ENCODE data around the gene NOC4L. TPM values are rescaled to one million over a fixed set of nuclear protein-coding genes. Genes with fewer than 3 reads are reported as not detected.

Gene NOC4L
- total and polyA plus RNA-seq, 2 donors (not counting 3 experiments of a cell fraction or from before 2014, with no cell fraction given), result 19.4 to 29.4 TPM

DNA sequence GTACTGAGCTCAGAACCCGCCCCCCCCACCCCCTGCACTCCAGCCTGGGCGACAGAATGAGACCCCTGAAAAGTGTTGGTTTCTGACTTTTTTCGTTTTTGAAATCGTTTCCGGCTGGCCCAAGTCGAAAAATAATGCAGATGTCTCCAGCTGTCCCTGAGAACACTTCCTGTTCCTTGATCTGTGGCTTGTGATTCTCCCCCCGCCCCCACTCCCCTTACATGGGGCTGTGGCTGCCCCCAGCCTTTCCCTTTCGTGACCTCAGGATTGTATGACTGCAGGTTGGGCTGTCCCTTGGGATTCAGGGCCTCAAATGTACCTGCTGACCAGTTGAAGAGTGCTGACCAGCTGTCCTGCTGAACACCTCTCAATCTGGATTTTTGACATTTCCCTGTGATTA lies 34.1 kb downstream of the NOC4L start:
- DNase-seq (ENCODE audit: low read depth, low spot score) (no peak), FAIRE-seq (no peak)
- no peaks in the 10 kb centered on the region for H3K36me3 ChIP-seq (ENCODE audit: control insufficient read depth in 2 of 2, extremely low read depth in 1 of 2, insufficient read depth in 2 of 2, low read length in 2 of 2)
- no peaks in the 10 kb centered on the region for H3K9me3 ChIP-seq (replicated peaks; ENCODE audit: control insufficient read depth, insufficient read depth, low read length)
- no peak for TF ChIP-seq JUN (IDR thresholded peaks at IDR 0.05; ENCODE audit: borderline replicate concordance, insufficient read depth, insufficient read length, low read depth)
- no peak for TF ChIP-seq MYC (IDR thresholded peaks at IDR 0.05; ENCODE audit: low read depth, low read length)
- TF ChIP-seq EZH2 (IDR thresholded peaks at IDR 0.05; ENCODE audit: borderline replicate concordance, low read depth, low read length, severe bottlenecking), result no peak
- TF ChIP-seq POLR2AphosphoS5 (IDR thresholded peaks at IDR 0.05; ENCODE audit: insufficient read depth, low read depth, low read length), result no peak
- TF ChIP-seq, protein P1, sequence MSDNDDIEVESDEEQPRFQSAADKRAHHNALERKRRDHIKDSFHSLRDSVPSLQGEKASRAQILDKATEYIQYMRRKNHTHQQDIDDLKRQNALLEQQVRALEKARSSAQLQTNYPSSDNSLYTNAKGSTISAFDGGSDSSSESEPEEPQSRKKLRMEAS (IDR thresholded peaks at IDR 0.05; ENCODE audit: insufficient read depth, insufficient read length), result no peak
- TF ChIP-seq GATA2 (IDR thresholded peaks at IDR 0.05; ENCODE audit: insufficient read depth, insufficient read length, low read depth, low read length), result no peak
- TF ChIP-seq, protein P2, sequence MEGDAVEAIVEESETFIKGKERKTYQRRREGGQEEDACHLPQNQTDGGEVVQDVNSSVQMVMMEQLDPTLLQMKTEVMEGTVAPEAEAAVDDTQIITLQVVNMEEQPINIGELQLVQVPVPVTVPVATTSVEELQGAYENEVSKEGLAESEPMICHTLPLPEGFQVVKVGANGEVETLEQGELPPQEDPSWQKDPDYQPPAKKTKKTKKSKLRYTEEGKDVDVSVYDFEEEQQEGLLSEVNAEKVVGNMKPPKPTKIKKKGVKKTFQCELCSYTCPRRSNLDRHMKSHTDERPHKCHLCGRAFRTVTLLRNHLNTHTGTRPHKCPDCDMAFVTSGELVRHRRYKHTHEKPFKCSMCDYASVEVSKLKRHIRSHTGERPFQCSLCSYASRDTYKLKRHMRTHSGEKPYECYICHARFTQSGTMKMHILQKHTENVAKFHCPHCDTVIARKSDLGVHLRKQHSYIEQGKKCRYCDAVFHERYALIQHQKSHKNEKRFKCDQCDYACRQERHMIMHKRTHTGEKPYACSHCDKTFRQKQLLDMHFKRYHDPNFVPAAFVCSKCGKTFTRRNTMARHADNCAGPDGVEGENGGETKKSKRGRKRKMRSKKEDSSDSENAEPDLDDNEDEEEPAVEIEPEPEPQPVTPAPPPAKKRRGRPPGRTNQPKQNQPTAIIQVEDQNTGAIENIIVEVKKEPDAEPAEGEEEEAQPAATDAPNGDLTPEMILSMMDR (IDR thresholded peaks at IDR 0.05; ENCODE audit: extremely low read depth in 1 of 2, insufficient read depth in 1 of 2, low read depth in 1 of 2, low read length in 2 of 2), result no peak
- H3K4me2 ChIP-seq (ENCODE audit: insufficient read depth, low read length), result no peak overlapping the region
- CTCF ChIA-PET, result interaction anchor here (1.6 kb wide), 1 partner anchor 29 kb away, joined by 3 read pairs; no protein-coding TSS in a partner anchor
- no peaks in the 10 kb centered on the region for H3K9me1 ChIP-seq (replicated peaks; ENCODE audit: control insufficient read depth, extremely low read depth, insufficient read depth, low read length)
- no peaks in the 10 kb centered on the region for H4K20me1 ChIP-seq (replicated peaks; ENCODE audit: control insufficient read depth, extremely low read depth, insufficient read depth, low read length)
- intact Hi-C loops (cut with micrococcal nuclease) (no loop called here), dilution Hi-C loops (cut with MboI; ENCODE audit: extremely low pct_ligation_motif_present, low sequenced_read_pairs) (no loop called here)
- POLR2A ChIA-PET, result no interaction called here
- H3K4me3 ChIP-seq (replicated peaks in 1 of 3; ENCODE audit: insufficient read depth in 1 of 3, low read depth in 1 of 3, low read length in 3 of 3), result no peak overlapping the region
- no peak overlapping the region for H3K9ac ChIP-seq (replicated peaks; ENCODE audit: extremely low read depth, insufficient read depth, low read length)
- no peak overlapping the region for H3K27ac ChIP-seq (ENCODE audit: insufficient read depth, low read depth, low read length)
- H2AFZ ChIP-seq (ENCODE audit: low read depth, low read length), result no peak overlapping the region
- no TSS peak for BruUV-seq (replicated peaks)
- no peaks in the 10 kb centered on the region for H3K4me1 ChIP-seq (ENCODE audit: control insufficient read depth, extremely low read depth, insufficient read depth, low read length)
- H3K27me3 ChIP-seq (ENCODE audit: control insufficient read depth in 2 of 2, insufficient read depth in 2 of 2, low read length in 2 of 2), result no peaks in the 10 kb centered on the region
- no peaks in the 10 kb centered on the region for H3K79me2 ChIP-seq (ENCODE audit: control insufficient read depth, insufficient read depth, low read length)
